GM08714 (cell line): ENCODE data around the gene CLIP2.
"Not testable (repeated sequence)": the region's sequence is repeated elsewhere in the genome, so short reads cannot be mapped to it uniquely, and the experiment has no call there.

Experiments
- H3K4me3 ChIP-seq: fragments of 200-500 bp; sonication (Bioruptor generic); 2 replicates; pipeline ENCODE4 v1.5.1; 2014; ENCODE audit warnings: mild to moderate bottlenecking, low read length, inconsistent platforms
- ZNF274 ChIP-seq: IDR thresholded peaks from 2 replicates; pipeline ENCODE4 v1.6.1; 2012; ENCODE audit warnings: mild to moderate bottlenecking, low read depth, low read length

Gene CLIP2

GRCh38 chr7:74403521-74404387 lies 114.5 kb downstream of the CLIP2 start:
- no peak overlapping the region for H3K4me3 ChIP-seq
- no peak for TF ChIP-seq ZNF274

DNA sequence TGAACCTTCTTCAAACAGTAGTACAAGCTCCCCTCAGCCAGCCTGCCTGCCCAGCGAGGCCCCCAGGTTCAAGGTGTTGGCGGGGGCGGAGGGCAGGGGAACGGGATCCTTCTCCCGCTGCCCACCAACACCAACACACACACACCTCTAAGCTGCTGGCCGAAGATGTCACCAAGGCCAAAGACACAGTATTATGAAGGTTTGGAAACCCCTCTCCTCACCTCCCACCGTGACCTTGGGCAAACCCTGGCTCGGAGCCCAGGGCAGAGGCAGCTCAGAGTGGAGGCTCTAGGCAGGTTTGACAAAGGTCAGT lies 115.1 kb downstream of the CLIP2 start:
- no peak overlapping the region for H3K4me3 ChIP-seq
- TF ChIP-seq ZNF274, result no peak

GRCh38 chr7:74404741-74405140 lies 115.5 kb downstream of the CLIP2 start:
- H3K4me3 ChIP-seq, result no peak overlapping the region
- TF ChIP-seq ZNF274, result no peak

DNA sequence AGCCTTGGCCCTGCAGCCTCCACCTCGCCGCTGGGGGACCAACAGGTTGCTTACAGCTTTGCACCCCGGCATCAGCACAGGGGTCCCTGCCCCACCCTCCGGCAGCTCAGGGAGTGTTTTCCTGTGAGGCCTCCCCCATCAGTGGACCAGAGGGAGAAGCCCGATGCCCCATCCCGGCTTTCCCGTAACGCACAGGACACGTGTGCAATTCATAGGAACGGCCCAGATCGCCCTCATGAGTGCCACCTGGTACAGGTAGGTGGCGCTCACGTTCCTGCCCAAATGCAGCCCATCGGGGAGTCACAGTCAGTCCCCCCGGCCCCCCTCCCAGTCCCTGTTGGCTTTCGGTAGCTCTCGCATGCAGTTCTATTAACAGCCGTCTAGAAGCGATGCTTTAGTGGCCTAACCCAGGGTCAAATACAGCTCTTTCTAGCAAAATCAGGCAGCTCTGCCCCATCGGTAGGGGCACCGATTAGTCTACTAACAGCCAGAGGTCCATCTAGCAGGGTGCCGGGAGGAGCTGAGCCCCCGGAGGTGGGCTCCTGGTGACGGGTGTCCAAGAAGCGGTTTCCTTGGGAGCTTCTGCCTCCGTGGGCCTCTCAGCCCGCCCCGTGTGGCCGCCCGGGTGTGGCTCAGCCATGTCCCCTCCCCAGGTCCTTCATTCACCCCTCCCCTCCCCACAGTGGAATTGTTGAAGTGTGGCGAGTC lies 116.1 kb downstream of the CLIP2 start:
- no peak overlapping the region for H3K4me3 ChIP-seq
- no peak for TF ChIP-seq ZNF274

- no peak for TF ChIP-seq ZNF274
- no peak overlapping the region for H3K4me3 ChIP-seq
Measured at GRCh38 chr7:74405899-74406512, 116.8 kb downstream of the CLIP2 start.

DNA sequence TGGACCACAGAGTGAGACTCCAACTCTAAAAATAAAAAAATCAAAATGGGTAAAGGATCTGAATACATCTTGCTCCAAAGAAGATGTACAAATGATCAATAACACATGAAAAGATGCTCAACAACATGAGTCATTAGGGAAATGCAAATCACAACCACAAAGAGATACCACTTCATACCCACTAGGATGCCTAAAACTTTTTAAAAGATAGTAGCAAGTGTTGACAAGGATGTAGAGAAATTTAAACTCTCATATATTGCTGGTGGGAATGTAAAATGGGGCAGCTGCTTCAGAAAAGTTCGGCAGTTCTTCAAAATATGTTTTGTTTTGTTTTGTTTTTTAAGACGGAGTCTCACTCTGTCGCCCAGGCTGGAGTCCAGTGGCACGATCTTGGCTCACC lies 118.8 kb downstream of the CLIP2 start:
- no peak overlapping the region for H3K4me3 ChIP-seq
- no peak for TF ChIP-seq ZNF274

GRCh38 chr7:74409571-74409970 lies 120.4 kb downstream of the CLIP2 start:
- no peak for TF ChIP-seq ZNF274
- H3K4me3 ChIP-seq, result no peak overlapping the region

- H3K4me3 ChIP-seq, result no peak overlapping the region
- no peak for TF ChIP-seq ZNF274
Measured at GRCh38 chr7:74410772-74411171, 121.6 kb downstream of the CLIP2 start.

DNA sequence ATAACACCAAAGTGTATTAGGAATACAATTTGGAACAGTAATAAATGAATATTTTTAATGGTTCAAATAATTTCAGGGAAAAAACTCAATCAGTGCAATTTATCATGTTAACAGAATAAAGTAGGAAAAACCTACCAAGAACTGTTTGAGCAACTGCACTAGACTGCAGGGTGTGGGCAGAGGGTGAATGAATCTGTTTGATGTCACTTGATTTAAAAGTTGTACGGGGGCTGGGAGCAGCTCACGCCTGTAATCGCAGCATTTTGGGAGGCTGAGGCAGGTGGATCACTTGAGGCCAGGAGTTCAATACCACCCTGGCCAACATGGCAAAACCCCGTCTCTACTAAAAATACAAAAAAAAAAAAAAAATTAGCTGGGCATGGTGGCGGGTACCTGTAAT lies 122.4 kb downstream of the CLIP2 start:
- H3K4me3 ChIP-seq, result not testable (repeated sequence)

- H3K4me3 ChIP-seq, result no peak overlapping the region
- no peak for TF ChIP-seq ZNF274
Measured at GRCh38 chr7:74412056-74412455, 122.8 kb downstream of the CLIP2 start.

DNA sequence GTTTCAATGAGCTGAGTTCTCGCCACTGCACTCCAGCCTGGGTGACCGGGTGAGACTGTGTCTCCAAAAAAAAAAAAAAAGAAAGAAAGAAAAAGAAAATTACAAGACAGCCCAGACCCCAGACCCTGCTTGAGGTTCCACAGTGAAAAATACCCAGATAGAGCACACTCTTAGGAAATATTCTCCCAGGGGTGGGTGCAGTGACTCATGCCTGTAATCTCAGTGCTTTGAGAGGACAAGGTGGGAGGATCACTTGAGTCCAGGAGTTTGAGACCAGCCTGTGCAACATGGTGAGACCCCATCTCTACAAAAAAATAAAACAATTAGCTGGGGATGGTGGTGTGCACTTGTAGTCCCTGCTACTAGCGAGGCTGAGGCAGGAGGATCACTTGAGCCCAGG lies 123.4 kb downstream of the CLIP2 start:
- no peak overlapping the region for H3K4me3 ChIP-seq
- TF ChIP-seq ZNF274, result no peak

- not testable (repeated sequence) for H3K4me3 ChIP-seq
Measured at GRCh38 chr7:74414595-74415333, 125.6 kb downstream of the CLIP2 start.

DNA sequence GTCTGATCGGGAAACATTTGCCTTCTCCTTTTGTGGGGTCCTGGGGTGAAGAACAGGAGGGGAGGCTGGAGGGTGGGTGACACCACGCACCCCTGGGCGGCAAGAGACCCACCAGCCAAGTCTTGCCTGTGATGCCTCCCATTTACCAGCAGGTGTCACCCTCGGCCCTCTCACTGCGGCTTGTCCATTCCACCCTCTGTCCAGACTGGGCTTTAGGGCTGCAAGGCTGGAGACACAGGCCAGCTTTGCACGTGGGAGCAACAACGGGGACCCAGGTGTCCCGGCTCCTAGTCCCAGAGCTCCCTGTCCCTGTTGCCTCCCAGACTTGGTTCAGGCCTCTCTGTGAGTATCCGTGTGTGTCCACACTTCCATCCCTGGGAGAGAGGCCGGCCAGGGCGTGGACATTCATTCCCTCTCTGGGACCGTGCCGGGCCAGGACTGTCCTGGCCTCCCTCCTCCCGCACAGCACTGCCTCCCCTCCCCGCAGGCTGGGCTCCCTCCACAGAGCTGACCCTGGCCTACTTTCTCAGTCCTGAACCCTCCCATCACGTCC lies 128.3 kb downstream of the CLIP2 start:
- TF ChIP-seq ZNF274, result no peak
- H3K4me3 ChIP-seq, result no peak overlapping the region

DNA sequence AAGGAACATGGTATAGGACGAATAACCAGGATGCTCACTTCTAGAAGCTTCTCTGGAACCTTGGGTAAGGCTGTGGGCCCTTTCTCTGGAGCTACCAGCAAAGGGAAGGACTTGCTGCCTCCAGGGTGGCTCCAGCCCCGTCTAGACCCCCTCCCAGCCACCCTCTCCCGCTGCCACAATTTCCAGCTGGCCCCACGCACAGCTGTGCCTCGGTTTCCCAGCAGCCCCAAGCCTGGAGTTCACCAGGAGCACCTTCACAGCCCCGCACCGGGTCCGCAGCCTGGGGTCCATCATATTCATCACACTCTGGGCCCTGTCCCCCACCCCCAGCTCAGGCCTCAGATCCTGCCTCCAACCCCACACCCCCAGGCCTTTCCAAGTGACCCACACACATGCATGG lies 128.9 kb downstream of the CLIP2 start:
- no peak overlapping the region for H3K4me3 ChIP-seq
- no peak for TF ChIP-seq ZNF274
